HepG2 (cell line): Measurements from ENCODE around the gene LIPT2. TPM values are rescaled to one million over a fixed set of nuclear protein-coding genes. Genes with fewer than 3 reads are reported as not detected.

Experiments used
- CBFB ChIP-seq: sonication (generic); formaldehyde crosslinking; IDR thresholded peaks from 2 replicates; pipeline ENCODE4 v1.4.0; 2020; ENCODE audit warnings: missing genetic modification reagents
- DNMT3B ChIP-seq: conservative IDR thresholded peaks from 2 replicates; pipeline ENCODE4 v1.6.1; 2016; ENCODE audit warnings: missing biosample characterization, control low read depth
- ELF1 ChIP-seq: sonication (generic); formaldehyde crosslinking; IDR thresholded peaks from 2 replicates; pipeline ENCODE4 v1.4.0; 2020; ENCODE audit warnings: missing genetic modification reagents
- FOSL1 ChIP-seq: sonication (generic); formaldehyde crosslinking; IDR thresholded peaks from 2 replicates; pipeline ENCODE4 v1.9.0; 2021; ENCODE audit warnings: missing genetic modification reagents, borderline replicate concordance
- GABPA ChIP-seq, 2 experiments: IDR thresholded peaks; 2 replicates each; pipeline ENCODE4 v1.6.1; 2011 to 2016; ENCODE audit warnings: low read depth in 2 of 2, low read length in 1 of 2, missing biosample characterization in 1 of 2, missing genetic modification characterization in 1 of 2
- HMG20A ChIP-seq: IDR thresholded peaks from 2 replicates; pipeline ENCODE4 v1.6.1; 2016; ENCODE audit warnings: borderline replicate concordance
- KDM2A ChIP-seq: sonication (generic); formaldehyde crosslinking; IDR thresholded peaks from 2 replicates; pipeline ENCODE4 v1.4.0; 2020; ENCODE audit warnings: low read depth, missing genetic modification reagents, borderline replicate concordance
- PATZ1 ChIP-seq: sonication (generic); formaldehyde crosslinking; IDR thresholded peaks from 2 replicates; pipeline ENCODE4 v1.4.0; 2020; ENCODE audit warnings: missing genetic modification reagents
- SATB2 ChIP-seq: sonication (generic); formaldehyde crosslinking; IDR thresholded peaks from 2 replicates; pipeline ENCODE4 v1.5.0; 2020; ENCODE audit warnings: missing genetic modification reagents
- ZBTB1 ChIP-seq: sonication (generic); formaldehyde crosslinking; IDR thresholded peaks from 2 replicates; pipeline ENCODE4 v1.4.0; 2020; ENCODE audit warnings: missing genetic modification reagents, borderline replicate concordance
- ZBTB40 ChIP-seq, 2 experiments: fragments of 450-650 bp in 1 of 2; sonication (generic) in 1 of 2; formaldehyde crosslinking in 1 of 2; IDR thresholded peaks; 2 replicates each; pipeline versions ENCODE4 v1.6.1 to v1.8.0; 2016 to 2022; ENCODE audit warnings: antibody characterized with exemption in 1 of 2, mild to moderate bottlenecking in 1 of 2, missing genetic modification reagents in 1 of 2
- ZNF224 ChIP-seq: sonication (generic); formaldehyde crosslinking; IDR thresholded peaks from 2 replicates; pipeline ENCODE4 v1.5.0; 2020; ENCODE audit warnings: mild to moderate bottlenecking, missing genetic modification reagents
- ZNF414 ChIP-seq: sonication (generic); formaldehyde crosslinking; IDR thresholded peaks from 2 replicates; pipeline ENCODE4 v1.5.0; 2020; ENCODE audit warnings: missing genetic modification reagents
- ZNF512B ChIP-seq: sonication (generic); formaldehyde crosslinking; IDR thresholded peaks from 2 replicates; pipeline ENCODE4 v1.5.1; 2020; ENCODE audit warnings: missing genetic modification reagents, mild to moderate bottlenecking, borderline replicate concordance
- polyA plus RNA-seq, 8 experiments: library from polyadenylated mRNA; depleted of rRNA in 3 of 8; stranded (reverse) in 7 of 8; unstranded in 1 of 8; fragments of >200 nt; fragmentation: Illumina TruSeq in 4 of 8; extraction: Trizol in 4 of 8; gene quantifications; 2 replicates each; pipeline versions ENCODE4 v1.2.1 to v1.2.3, GENCODE V29; 2011 to 2016; ENCODE audit warnings: low read depth in 4 of 8, missing spikeins in 1 of 8, mixed read lengths in 1 of 8; ENCODE audit not compliant: insufficient read depth in 1 of 8
- total RNA-seq, 5 experiments: library from RNA; depleted of rRNA; stranded (reverse); fragments of >200 nt; fragmentation: Illumina TruSeq; extraction: Trizol; gene quantifications; 2 replicates each; pipeline ENCODE4 v1.2.3, GENCODE V29; 2016; ENCODE audit warnings: low read depth in 1 of 5

LIPT2 gene
- total and polyA plus RNA-seq, 2 of the 13 experiments (the other 11 are each of a cell fraction or from before 2014, with no cell fraction given) = 3.0 to 5.6 TPM

- TF ChIP-seq ZBTB40 (IDR thresholded peaks at IDR 0.05) = no peak
- TF ChIP-seq ZBTB40 (CRISPR knock-in tag; IDR thresholded peaks at IDR 0.05) = no peak
- no peak for TF ChIP-seq ELF1
- TF ChIP-seq PATZ1 = no peak
- no peak for TF ChIP-seq FOSL1 (CRISPR knock-in tag)
- TF ChIP-seq DNMT3B = no peak
- no peak for TF ChIP-seq ZBTB1
- TF ChIP-seq HMG20A (CRISPR knock-in tag) = no peak
- no peak for TF ChIP-seq KDM2A (CRISPR knock-in tag)
- no peak for TF ChIP-seq SATB2 (CRISPR knock-in tag)
- TF ChIP-seq ZNF414 = no peak
- no peak for TF ChIP-seq ZNF224 (CRISPR knock-in tag)
- no peak for TF ChIP-seq GABPA (IDR thresholded peaks at IDR 0.05; ENCODE audit: low read depth, low read length)
- no peak for TF ChIP-seq GABPA (CRISPR knock-in tag; IDR thresholded peaks at IDR 0.05; ENCODE audit: low read depth)
- TF ChIP-seq CBFB = no peak
- TF ChIP-seq ZNF512B = no peak
These were observed 13.8 kb downstream of the LIPT2 start (continued) for GRCh38 chr11:74479732-74480123.
